Measurements from ENCODE around the gene CWH43.
"Not testable (repeated sequence)": the region's sequence is repeated elsewhere in the genome, so short reads cannot be mapped to it uniquely, and the experiment has no call there.

CWH43 gene

GRCh38 chr4:48985976-48986653 is at the start of gene CWH43:
TSS of gene CWH43 (plus strand) at chr4:48986275. CDS start at chr4:48986430, 155 bp downstream.
- DNase-seq, result no peak

GRCh38 chr4:48937033-48937432 is 49.0 kb upstream of the CWH43 start:
- no peak for DNase-seq

- no peak for DNase-seq
Observed at GRCh38 chr4:48938831-48939230, 47.2 kb upstream of the CWH43 start.

GRCh38 chr4:48939785-48940184 is 46.3 kb upstream of the CWH43 start:
- peak; percentile 5 for DNase-seq

- no peak for DNase-seq
Observed at GRCh38 chr4:48943387-48943786, 42.7 kb upstream of the CWH43 start.

- DNase-seq, result no peak
Observed at GRCh38 chr4:48944252-48944651, 41.8 kb upstream of the CWH43 start.

GRCh38 chr4:48944756-48945241 is 41.3 kb upstream of the CWH43 start:
- no peak for DNase-seq

GRCh38 chr4:48945981-48946380 is 40.1 kb upstream of the CWH43 start:
- DNase-seq, result no peak

- no peak for DNase-seq
Observed at GRCh38 chr4:48947731-48948130, 38.3 kb upstream of the CWH43 start.

GRCh38 chr4:48949086-48949485 is 37.0 kb upstream of the CWH43 start:
- DNase-seq, result no peak

- no peak for DNase-seq
Observed at GRCh38 chr4:48949518-48950219, 36.4 kb upstream of the CWH43 start.

- DNase-seq, result no peak
Observed at GRCh38 chr4:48954314-48954713, 31.8 kb upstream of the CWH43 start.

GRCh38 chr4:48957366-48957765 is 28.7 kb upstream of the CWH43 start:
- DNase-seq, result not testable (repeated sequence)

GRCh38 chr4:48958582-48958981 is 27.5 kb upstream of the CWH43 start:
- DNase-seq, result no peak

- no peak for DNase-seq
Observed at GRCh38 chr4:48960988-48961635, 25.0 kb upstream of the CWH43 start.

GRCh38 chr4:48962636-48963035 is 23.4 kb upstream of the CWH43 start:
- DNase-seq, result no peak

- DNase-seq, result peak; percentile 20
Observed at GRCh38 chr4:48963042-48963679, 22.9 kb upstream of the CWH43 start.

- no peak for DNase-seq
Observed at GRCh38 chr4:48967101-48967500, 19.0 kb upstream of the CWH43 start.

- DNase-seq, result no peak
Observed at GRCh38 chr4:48967631-48968030, 18.4 kb upstream of the CWH43 start.

GRCh38 chr4:48968814-48969213 is 17.3 kb upstream of the CWH43 start:
- no peak for DNase-seq

- peak; percentile 8 for DNase-seq
Observed at GRCh38 chr4:48970471-48970921, 15.6 kb upstream of the CWH43 start.

- no peak for DNase-seq
Observed at GRCh38 chr4:48974979-48975640, 11.0 kb upstream of the CWH43 start.

- no peak for DNase-seq
Observed at GRCh38 chr4:48976041-48976440, 10.0 kb upstream of the CWH43 start.

Data from GOT3 (cell line).